ENCODE data around the gene TRERF1.

GRCh38 chr6:42175860-42176259 is 275.9 kb downstream of the TRERF1 start:
- TF ChIP-seq CTCF (IDR thresholded peaks at IDR 0.05; ENCODE audit: insufficient read depth, low read length, poor library complexity, severe bottlenecking) (peak; percentile 29), EZH2phosphoT487 (conservative IDR thresholded peaks at IDR 0.05; ENCODE audit: low read length) (no peak)
